ENCODE data around the gene HNRNPLL. TPM values are rescaled to one million over a fixed set of nuclear protein-coding genes. Genes with fewer than 3 reads are reported as not detected.

HNRNPLL gene
- total and polyA plus RNA-seq, 2 of the 13 experiments (the other 11 are each of a cell fraction or from before 2014, with no cell fraction given), result 49.4 to 103 TPM

- TF ChIP-seq ZBTB40 (IDR thresholded peaks at IDR 0.05) (no peak), ZBTB40 (CRISPR knock-in tag; IDR thresholded peaks at IDR 0.05) (no peak; the same call in 1 of the 2 replicates), KMT2A (CRISPR knock-in tag; IDR thresholded peaks at IDR 0.05) (0 out of 2 replicates have a peak, but pooled peaks have one; percentile 17), ZNF326 (CRISPR knock-in tag; IDR thresholded peaks at IDR 0.05; ENCODE audit: borderline replicate concordance) (no peak)
Observed at GRCh38 chr2:38533180-38533579, 69.5 kb downstream of the HNRNPLL start (continued).

GRCh38 chr2:38532366-38532765, 70.4 kb downstream of the HNRNPLL start:
- H3K36me3 ChIP-seq (replicated peaks in 1 of 2; ENCODE audit: control insufficient read depth in 1 of 2, insufficient read depth in 2 of 2, low read length in 2 of 2), result no peaks in the 10 kb centered on the region
- DNase-seq (ENCODE audit: low spot score), result no peak
- no peak overlapping the region for H2AFZ ChIP-seq (ENCODE audit: low read length)
- H3K9me3 ChIP-seq (ENCODE audit: low read length), result no peaks in the 10 kb centered on the region
- peak overlapping the region; percentile 55 for H3K4me2 ChIP-seq (ENCODE audit: low read depth, low read length)
- H3K79me2 ChIP-seq (ENCODE audit: insufficient read depth, low read length), result no peaks in the 10 kb centered on the region
- in situ Hi-C loops (cut with HindIII; ENCODE audit: extremely low pct_ligation_motif_present, low pct_unique_long_range_greater_than_20kb) (no loop called here), intact Hi-C loops (cut with micrococcal nuclease; ENCODE audit: unreplicated experiment) (no loop called here)
- no peak overlapping the region for H3K27ac ChIP-seq (ENCODE audit: extremely low read length, insufficient read depth, low read length)
- WGBS (ENCODE audit: low lambda C conversion rate), result 34% methylated on average over 2 of the region's 2 CpGs
- peaks cover 1 to 17% of the 10 kb centered on the region in 2 experiments; a peak in 2 of 5 replicates for H3K27me3 ChIP-seq (ENCODE audit: control insufficient read depth in 1 of 2, insufficient read depth in 2 of 2, low read length in 2 of 2)
- no peaks in the 10 kb centered on the region for H4K20me1 ChIP-seq (ENCODE audit: insufficient read depth, low read length)
- FAIRE-seq, result no peak
- POLR2A ChIA-PET, result interaction anchor here (3.6 kb wide), 1 partner anchor 219 kb away, joined by 11 read pairs; the partner anchor contains the start of gene SRSF7
- no TSS peak for BruUV-seq (replicated peaks)
- no peak overlapping the region for H3K4me3 ChIP-seq (replicated peaks in 1 of 3; ENCODE audit: insufficient read depth in 1 of 3, low read depth in 2 of 3, low read length in 3 of 3)
- TF ChIP-seq ZMYM3 (CRISPR knock-in tag; IDR thresholded peaks at IDR 0.05) (0 out of 2 replicates have a peak, but pooled peaks have one; percentile 28), ZNF788 (CRISPR knock-in tag; IDR thresholded peaks at IDR 0.05; ENCODE audit: borderline replicate concordance) (no peak)
- H3K4me1 ChIP-seq (ENCODE audit: insufficient read depth, low read length), result peaks cover 58% of the 10 kb centered on the region
- CTCF ChIA-PET (ENCODE audit: low intra/inter-chr PET ratio, low total read pairs), result no interaction called here
- ATAC-seq, result peak; percentile 7
- H3K9ac ChIP-seq (ENCODE audit: insufficient read depth, low read depth, low read length), result no peak overlapping the region
